Activated naive CD8-positive, alpha-beta T cell treated with anti-CD3 and anti-CD28 coated beads, Interleukin-2, amount 50 U/mL, for 24 hours (primary cell): ENCODE measurements around the gene FAHD2B.
"Not testable (repeated sequence)": the region's sequence is repeated elsewhere in the genome, so short reads cannot be mapped to it uniquely, and the experiment has no call there.

Experiments used
- ATAC-seq: fragments of 150-1000 bp; cut with Tn5 transposase; one replicate; pipeline ENCODE4 v1.10.0; 2021
- DNase-seq: peaks from one replicate; pipeline ENCODE4 v3.0.0; 2021
- H3K27ac Mint-ChIP-seq: one replicate; pipeline ENCODE4 v1.8.0; 2021; ENCODE audit warnings: mild to moderate bottlenecking, mixed read lengths
- H3K27me3 Mint-ChIP-seq: one replicate; pipeline ENCODE4 v1.8.0; 2021; ENCODE audit warnings: mixed read lengths
- H3K36me3 Mint-ChIP-seq: one replicate; pipeline ENCODE4 v1.8.0; 2021; ENCODE audit warnings: low read depth, mixed read lengths
- H3K4me1 Mint-ChIP-seq: one replicate; pipeline ENCODE4 v1.8.0; 2021; ENCODE audit warnings: mixed read lengths
- H3K4me3 Mint-ChIP-seq: one replicate; pipeline ENCODE4 v1.8.0; 2021; ENCODE audit warnings: mild to moderate bottlenecking, moderate library complexity, mixed read lengths
- H3K9me3 Mint-ChIP-seq: one replicate; pipeline ENCODE4 v1.8.0; 2021; ENCODE audit warnings: mixed read lengths

Gene FAHD2B

GRCh38 chr2:97045895-97046499 is 48.7 kb downstream of the FAHD2B start:
- H3K4me1 Mint-ChIP-seq, H3K27me3 Mint-ChIP-seq, H3K27ac Mint-ChIP-seq, H3K4me3 Mint-ChIP-seq, H3K9me3 Mint-ChIP-seq, H3K36me3 Mint-ChIP-seq, DNase-seq, ATAC-seq: not testable (repeated sequence)
